Pons (tissue), 1 donor: Measurements from ENCODE around the gene CACNB2.
"Not testable (repeated sequence)": the region's sequence is repeated elsewhere in the genome, so short reads cannot be mapped to it uniquely, and the experiment has no call there.

Experiments used
- DNase-seq: peaks from one replicate; pipeline ENCODE4 v3.0.0-alpha.2; 2016; ENCODE audit warnings: low spot score

The CACNB2 gene

GRCh38 chr10:18145652-18146051, 5.4 kb downstream of the CACNB2 start:
- DNase-seq, result no peak

GRCh38 chr10:18149196-18149800, 9.1 kb downstream of the CACNB2 start:
- no peak for DNase-seq

GRCh38 chr10:18151356-18151890, 11.2 kb downstream of the CACNB2 start:
- DNase-seq, result no peak

GRCh38 chr10:18153381-18153780, 13.2 kb downstream of the CACNB2 start:
- DNase-seq, result not testable (repeated sequence)

GRCh38 chr10:18155321-18155720, 15.1 kb downstream of the CACNB2 start:
- no peak for DNase-seq

- not testable (repeated sequence) for DNase-seq
Measured at GRCh38 chr10:18156797-18157196, 16.6 kb downstream of the CACNB2 start.

DNA sequence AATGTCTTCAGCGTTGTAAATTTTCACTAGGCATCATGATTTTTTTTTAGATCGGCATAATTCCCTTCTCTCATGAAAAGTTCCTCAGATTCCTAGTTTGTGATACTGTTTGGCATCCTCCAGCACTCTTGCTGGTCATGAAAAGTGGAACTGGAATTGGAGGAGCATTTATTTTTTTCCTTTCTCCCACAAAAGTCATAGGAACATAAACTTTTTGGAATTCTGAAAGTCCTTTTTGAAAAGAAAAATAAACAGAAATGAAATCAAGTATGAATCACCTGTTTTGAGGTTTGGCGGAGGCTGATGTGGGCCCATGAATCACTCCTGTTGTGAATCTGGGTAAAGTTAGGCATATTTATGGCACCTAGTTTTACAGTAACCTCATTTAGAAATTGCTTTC, 17.7 kb downstream of the CACNB2 start:
- no peak for DNase-seq

DNA sequence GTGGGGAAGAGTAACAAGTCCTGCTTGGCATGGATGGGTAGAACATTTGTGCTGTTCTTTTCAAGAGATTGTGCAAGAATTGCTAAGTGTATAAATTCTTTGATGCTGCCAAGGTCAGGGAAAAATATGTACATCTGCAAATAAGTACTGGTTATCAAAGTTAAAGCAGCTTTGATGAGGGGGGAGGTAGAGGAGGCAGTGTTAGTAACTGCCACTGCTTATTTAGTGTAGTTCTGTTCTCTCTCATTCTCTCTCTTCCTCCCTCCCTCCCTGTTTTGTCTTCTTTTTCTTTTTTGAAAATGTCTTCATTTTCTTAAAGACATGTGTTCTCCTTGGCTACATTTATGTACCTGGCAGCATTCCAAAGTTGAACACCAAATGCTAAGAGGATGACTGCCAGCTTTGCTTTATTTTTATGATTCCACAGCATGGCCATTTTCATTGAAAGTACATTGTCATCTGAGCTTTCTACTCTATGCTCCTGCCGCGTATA, 18.6 kb downstream of the CACNB2 start:
- no peak for DNase-seq

DNA sequence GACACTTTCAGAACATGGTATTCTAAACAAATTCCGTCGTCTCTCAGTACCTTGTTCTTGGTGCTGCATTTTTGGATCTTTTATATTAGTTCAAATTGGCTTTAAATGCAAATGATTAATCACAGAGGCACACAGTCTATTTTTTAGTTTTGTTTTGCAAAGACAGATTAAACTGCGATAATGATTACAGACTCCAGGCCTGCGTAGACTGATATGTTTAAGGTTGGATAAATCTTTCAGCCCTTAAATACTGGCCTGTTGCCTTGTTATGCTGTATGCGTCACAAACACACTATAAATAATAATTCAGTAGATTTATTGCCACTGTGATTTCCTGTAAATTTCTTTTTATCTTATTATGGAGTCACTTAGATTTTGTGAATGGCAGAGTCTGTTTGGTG, 19.3 kb downstream of the CACNB2 start:
- no peak for DNase-seq

GRCh38 chr10:18162021-18162627, 21.9 kb downstream of the CACNB2 start:
- no peak for DNase-seq

DNA sequence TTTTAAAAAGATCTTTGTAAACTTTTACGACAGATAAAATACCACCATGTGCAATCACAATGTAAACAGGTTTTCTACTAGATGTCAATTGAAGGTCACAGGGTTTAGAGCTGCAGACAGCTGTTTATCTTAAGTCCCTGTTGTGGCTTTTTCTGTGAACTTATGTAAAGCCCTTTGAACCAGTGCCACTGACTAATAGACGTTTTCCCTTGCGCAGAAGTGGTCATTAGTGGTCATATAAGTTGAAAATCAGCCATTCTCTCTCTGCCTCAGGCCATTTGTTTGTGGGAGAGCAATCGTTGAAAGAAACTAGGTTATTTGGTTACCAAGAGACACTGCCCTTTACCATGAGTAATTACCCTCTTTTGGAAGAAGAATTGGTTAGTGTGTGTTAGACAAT, 23.9 kb downstream of the CACNB2 start:
- DNase-seq, result no peak

DNA sequence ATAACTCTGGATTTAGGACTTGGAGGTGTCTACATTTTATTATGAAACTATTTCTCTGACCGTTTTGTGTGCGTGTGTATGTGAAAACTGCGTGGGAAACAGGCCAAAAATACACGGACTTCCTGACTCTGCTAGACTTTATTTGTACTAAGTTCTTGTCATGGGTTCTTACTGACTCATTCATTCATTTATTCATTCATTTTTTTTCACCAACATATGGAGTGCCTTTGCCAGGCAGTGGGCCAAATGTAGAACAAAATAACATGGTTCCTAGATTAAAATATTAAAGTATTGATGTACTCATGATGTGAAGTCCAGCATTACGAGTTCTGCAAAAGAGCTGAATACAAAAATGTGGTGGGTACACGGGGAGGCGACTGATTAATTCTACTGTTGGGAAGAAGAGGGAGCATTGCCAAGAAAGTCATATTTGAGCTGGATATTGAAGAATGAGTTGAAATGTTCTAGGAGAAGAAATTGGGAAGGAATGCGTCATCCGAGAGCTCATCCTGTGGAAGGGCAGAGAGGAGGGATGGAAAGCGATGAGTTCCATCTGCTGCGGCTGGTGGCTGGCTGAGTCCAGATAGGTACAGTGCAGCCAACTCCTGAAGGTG, 24.6 kb downstream of the CACNB2 start:
- DNase-seq, result no peak

DNA sequence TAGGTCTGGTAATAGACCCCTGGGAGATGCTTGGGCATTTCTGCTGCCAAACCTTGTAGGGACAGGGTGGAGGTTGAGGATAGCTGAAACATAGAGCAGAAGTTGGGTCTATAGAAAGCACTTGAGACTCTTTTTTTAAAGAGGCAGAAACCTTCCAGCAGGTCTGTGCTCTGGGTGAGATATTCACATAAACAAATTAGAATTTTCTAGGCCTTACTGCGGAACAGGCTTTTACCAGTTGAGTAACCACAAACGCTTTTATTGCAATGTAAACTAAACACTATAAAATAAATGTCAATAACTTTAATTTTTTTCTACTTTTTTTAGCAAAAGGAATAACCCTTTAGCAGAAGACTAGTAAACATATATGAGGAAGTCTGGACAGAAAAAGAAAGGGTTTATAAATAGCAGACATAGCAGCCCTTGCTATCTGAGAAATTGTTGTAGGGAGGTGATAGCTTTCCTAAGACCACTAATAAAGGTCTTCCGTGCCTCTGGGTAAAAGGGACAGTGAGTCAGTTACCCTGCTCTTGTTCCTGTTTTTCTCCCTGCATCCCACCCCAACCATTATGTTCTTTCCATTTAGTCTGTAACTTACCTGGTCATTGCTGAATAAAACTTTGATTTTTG, 38.7 kb downstream of the CACNB2 start:
- no peak for DNase-seq

GRCh38 chr10:18179891-18180290, 39.7 kb downstream of the CACNB2 start:
- DNase-seq, result peak; percentile 46

- DNase-seq, result not testable (repeated sequence)
Measured at GRCh38 chr10:18181382-18181781, 41.2 kb downstream of the CACNB2 start.

DNA sequence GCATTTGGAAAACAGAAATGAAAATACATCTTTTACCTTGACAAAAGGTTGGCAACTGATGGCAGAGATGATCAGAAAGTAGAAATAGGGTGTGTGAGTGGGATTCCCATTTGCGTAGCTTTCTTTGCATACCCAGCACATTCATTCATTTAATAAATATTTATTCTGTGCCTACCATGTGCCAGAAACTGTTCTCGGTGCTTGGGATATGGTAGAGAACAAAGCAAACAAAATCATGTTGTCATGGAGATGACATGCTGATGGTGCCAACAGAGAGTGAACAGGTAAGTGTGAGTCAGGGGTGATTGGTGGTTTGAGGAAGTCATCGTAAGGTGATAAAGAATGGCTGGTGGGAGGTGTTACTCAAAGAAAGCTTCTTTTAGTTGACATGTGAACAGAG, 45.4 kb downstream of the CACNB2 start:
- no peak for DNase-seq

DNA sequence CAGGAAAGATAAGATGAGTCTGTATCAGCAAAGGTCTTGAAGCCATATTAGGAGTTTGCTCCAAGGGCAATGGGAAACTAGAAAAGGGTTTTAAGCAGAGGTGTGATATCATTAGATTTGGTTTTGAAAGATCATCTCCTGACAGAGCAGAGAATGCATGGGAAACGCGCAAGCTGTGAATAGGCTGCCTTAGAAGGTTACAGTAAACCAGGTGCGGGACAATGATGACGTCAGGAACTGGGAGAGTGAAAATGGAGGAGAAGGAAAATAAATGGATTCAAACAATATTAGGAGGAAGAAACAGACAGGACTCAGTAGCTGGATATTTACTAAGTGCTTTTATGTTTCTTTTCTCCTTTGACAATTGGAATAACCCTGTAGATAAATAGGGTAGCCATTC, 50.6 kb downstream of the CACNB2 start:
- no peak for DNase-seq

DNA sequence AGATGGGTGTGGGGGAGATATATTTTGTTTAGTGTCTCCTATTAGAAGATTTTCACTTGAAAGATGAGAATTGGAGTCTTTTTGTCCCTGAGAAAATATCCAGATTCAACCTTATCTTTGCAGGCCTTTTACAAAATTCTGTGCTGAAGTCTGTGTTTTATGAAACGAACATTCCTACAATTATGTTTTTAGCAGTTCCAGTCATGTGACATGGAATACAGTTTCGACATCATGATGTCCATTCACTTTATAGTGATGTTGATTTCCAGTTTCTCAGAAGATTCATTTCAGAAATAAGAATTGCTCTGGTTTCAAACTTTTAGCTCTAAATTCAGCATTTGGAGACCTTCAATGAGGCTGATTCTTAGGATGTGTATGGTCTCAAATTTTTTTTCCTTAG, 54.4 kb downstream of the CACNB2 start:
- no peak for DNase-seq

DNA sequence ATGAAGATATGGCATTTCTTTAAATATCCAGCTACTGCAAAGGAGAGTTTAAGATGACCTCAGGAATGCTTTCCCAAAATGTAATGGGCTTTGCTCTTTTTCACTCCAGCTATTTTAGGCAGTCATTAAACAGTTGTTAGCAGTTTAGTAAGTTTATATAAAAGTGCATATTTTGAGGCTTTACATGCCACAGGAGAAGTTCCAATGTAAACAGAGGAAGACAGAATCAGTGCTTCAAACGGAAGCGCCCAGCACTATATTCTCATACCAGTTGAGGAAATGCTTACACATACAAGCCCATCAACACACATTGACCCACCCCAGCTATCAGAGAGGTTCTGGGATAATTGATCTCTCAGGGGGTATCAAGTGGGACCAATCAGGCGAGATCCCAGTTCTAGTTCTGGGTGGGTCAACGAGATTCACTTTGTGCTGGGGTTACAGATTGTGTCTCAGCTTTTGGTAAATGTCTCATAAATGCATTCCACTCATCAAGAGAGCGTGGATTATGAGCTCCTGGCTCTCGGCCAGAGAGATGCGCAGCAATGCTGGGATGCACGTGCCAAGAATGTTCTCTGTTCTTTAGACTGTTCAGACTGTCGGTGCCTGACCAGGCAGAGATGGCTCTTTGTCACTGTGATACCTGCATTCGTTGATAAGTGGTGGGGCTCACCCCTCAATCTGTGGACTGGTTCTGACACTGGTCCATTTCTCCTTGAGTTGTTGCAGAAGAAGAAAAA, 55.0 kb downstream of the CACNB2 start:
- DNase-seq, result no peak

DNA sequence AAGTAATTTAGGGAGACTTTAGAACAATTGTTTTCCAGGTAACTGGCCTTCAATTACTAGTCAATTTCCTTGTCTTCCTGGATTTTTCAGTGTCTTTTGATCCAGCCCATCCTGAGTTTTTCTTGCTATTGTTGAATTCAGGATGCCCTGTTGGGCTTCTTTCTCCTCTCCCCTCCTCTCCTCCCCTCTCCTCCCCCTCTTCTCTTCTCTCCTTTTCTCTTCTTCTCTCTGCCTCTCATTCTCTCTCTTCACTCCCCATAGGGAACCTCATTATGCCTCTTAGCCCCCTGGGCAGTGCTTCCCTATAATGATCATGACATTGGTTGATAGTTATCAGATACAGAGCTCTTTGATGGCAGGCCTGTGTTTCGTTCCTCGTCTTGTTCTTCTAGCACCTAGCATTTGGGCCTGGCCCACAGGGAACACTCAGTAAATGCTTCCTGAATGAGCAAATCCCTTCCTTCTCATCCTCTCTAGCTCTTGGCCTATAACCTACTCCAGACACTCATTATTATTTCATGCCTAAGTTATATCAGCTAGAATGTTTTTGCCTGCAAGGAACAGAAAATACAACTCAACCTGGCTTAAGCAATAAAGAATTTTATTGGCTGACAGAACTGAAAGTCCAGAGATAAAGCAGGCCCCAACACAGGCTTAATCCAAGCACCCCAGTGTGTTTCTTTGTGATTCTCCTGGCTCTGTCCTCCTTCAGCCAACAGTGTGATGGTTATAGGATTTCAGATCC, 56.8 kb downstream of the CACNB2 start:
- DNase-seq, result no peak

- no peak for DNase-seq
Measured at GRCh38 chr10:18197706-18198105, 57.5 kb downstream of the CACNB2 start.
